Measurements from ENCODE around the gene CRYZ.
"Not testable (repeated sequence)": the region's sequence is repeated elsewhere in the genome, so short reads cannot be mapped to it uniquely, and the experiment has no call there.

CRYZ gene

GRCh38 chr1:74763807-74764206, 31.0 kb upstream of the CRYZ start:
- no peaks in the 10 kb centered on the region for H3K79me2 ChIP-seq (ENCODE audit: control insufficient read depth, low read length)
- no peaks in the 10 kb centered on the region for H3K9me3 ChIP-seq (ENCODE audit: control insufficient read depth, insufficient read depth, low read length)
- 0 out of 2 replicates have a peak, but pooled peaks cover 5% of the 10 kb centered on the region for H3F3A ChIP-seq (ENCODE audit: control insufficient read depth, insufficient read depth)
- TF ChIP-seq CTCF (IDR thresholded peaks at IDR 0.05; ENCODE audit: low read depth, low read length, poor library complexity, severe bottlenecking) (no peak), EZH2phosphoT487 (IDR thresholded peaks at IDR 0.05; ENCODE audit: borderline replicate concordance, low read length) (no peak)
- H3K27ac ChIP-seq (ENCODE audit: low read depth, low read length) = no peak overlapping the region
- no peaks in the 10 kb centered on the region for H3K4me1 ChIP-seq (ENCODE audit: control insufficient read depth, low read length)
- peaks cover 51% of the 10 kb centered on the region for H3K36me3 ChIP-seq (ENCODE audit: control insufficient read depth, low read length)
- no peaks in the 10 kb centered on the region for H4K20me1 ChIP-seq (ENCODE audit: control insufficient read depth, insufficient read depth, low read depth, low read length)
- no peaks in the 10 kb centered on the region for H3K27me3 ChIP-seq (ENCODE audit: control insufficient read depth, low read length)
- no peak overlapping the region for H3K4me2 ChIP-seq (ENCODE audit: low read length)
- H3K4me3 ChIP-seq (ENCODE audit: low read length) = no peak overlapping the region
- H3K9me2 ChIP-seq (replicated peaks; ENCODE audit: control insufficient read depth, low read length) = no peaks in the 10 kb centered on the region

- H3K27me3 ChIP-seq (ENCODE audit: control insufficient read depth, low read length); H3K27ac ChIP-seq (ENCODE audit: low read depth, low read length); H3K9me2 ChIP-seq (replicated peaks; ENCODE audit: control insufficient read depth, low read length); H3K79me2 ChIP-seq (ENCODE audit: control insufficient read depth, low read length); H3K9me3 ChIP-seq (ENCODE audit: control insufficient read depth, insufficient read depth, low read length); H3K4me3 ChIP-seq (ENCODE audit: low read length); H3K4me2 ChIP-seq (ENCODE audit: low read length); H4K20me1 ChIP-seq (ENCODE audit: control insufficient read depth, insufficient read depth, low read depth, low read length); H3F3A ChIP-seq (ENCODE audit: control insufficient read depth, insufficient read depth); H3K4me1 ChIP-seq (ENCODE audit: control insufficient read depth, low read length): not testable (repeated sequence)
- peaks cover 88% of the 10 kb centered on the region for H3K36me3 ChIP-seq (ENCODE audit: control insufficient read depth, low read length)
Measured at GRCh38 chr1:74756650-74757049, 23.8 kb upstream of the CRYZ start.

GRCh38 chr1:74755475-74755874, 22.6 kb upstream of the CRYZ start:
- Histone ChIP-seq H3K4me2 (ENCODE audit: low read length) (no peak overlapping the region), H3K4me1 (ENCODE audit: control insufficient read depth, low read length) (no peaks in the 10 kb centered on the region), H3F3A (ENCODE audit: control insufficient read depth, insufficient read depth) (no peaks in the 10 kb centered on the region), H3K27me3 (ENCODE audit: control insufficient read depth, low read length) (no peaks in the 10 kb centered on the region), H3K36me3 (ENCODE audit: control insufficient read depth, low read length) (peaks cover 83% of the 10 kb centered on the region), H4K20me1 (ENCODE audit: control insufficient read depth, insufficient read depth, low read depth, low read length) (no peaks in the 10 kb centered on the region), H3K27ac (ENCODE audit: low read depth, low read length) (no peak overlapping the region), H3K4me3 (ENCODE audit: low read length) (no peak overlapping the region), H3K9me2 (replicated peaks; ENCODE audit: control insufficient read depth, low read length) (no peaks in the 10 kb centered on the region), H3K9me3 (ENCODE audit: control insufficient read depth, insufficient read depth, low read length) (no peaks in the 10 kb centered on the region; the same call in 1 of the 2 replicates), H3K79me2 (ENCODE audit: control insufficient read depth, low read length) (no peaks in the 10 kb centered on the region)
- TF ChIP-seq CTCF (IDR thresholded peaks at IDR 0.05; ENCODE audit: low read depth, low read length, poor library complexity, severe bottlenecking) (no peak), EZH2phosphoT487 (IDR thresholded peaks at IDR 0.05; ENCODE audit: borderline replicate concordance, low read length) (no peak)

GRCh38 chr1:74753104-74753503, 20.3 kb upstream of the CRYZ start:
- no peak for TF ChIP-seq EZH2phosphoT487 (IDR thresholded peaks at IDR 0.05; ENCODE audit: borderline replicate concordance, low read length)
- no peak for TF ChIP-seq CTCF (IDR thresholded peaks at IDR 0.05; ENCODE audit: low read depth, low read length, poor library complexity, severe bottlenecking)
- no peaks in the 10 kb centered on the region for H4K20me1 ChIP-seq (ENCODE audit: control insufficient read depth, insufficient read depth, low read depth, low read length)
- H3F3A ChIP-seq (ENCODE audit: control insufficient read depth, insufficient read depth) = no peaks in the 10 kb centered on the region
- H3K27ac ChIP-seq (ENCODE audit: low read depth, low read length) = no peak overlapping the region
- H3K4me2 ChIP-seq (ENCODE audit: low read length) = no peak overlapping the region
- H3K27me3 ChIP-seq (ENCODE audit: control insufficient read depth, low read length) = no peaks in the 10 kb centered on the region
- no peaks in the 10 kb centered on the region; the same call in 1 of the 2 replicates for H3K9me3 ChIP-seq (ENCODE audit: control insufficient read depth, insufficient read depth, low read length)
- H3K79me2 ChIP-seq (ENCODE audit: control insufficient read depth, low read length) = no peaks in the 10 kb centered on the region
- H3K4me1 ChIP-seq (ENCODE audit: control insufficient read depth, low read length) = no peaks in the 10 kb centered on the region
- no peak overlapping the region for H3K4me3 ChIP-seq (ENCODE audit: low read length)
- H3K9me2 ChIP-seq (replicated peaks; ENCODE audit: control insufficient read depth, low read length) = no peaks in the 10 kb centered on the region
- peaks cover 85% of the 10 kb centered on the region for H3K36me3 ChIP-seq (ENCODE audit: control insufficient read depth, low read length)
